NCI-H1417 treated with DMSO at 0.1 percent for 48 hours (cell line): ENCODE data around the gene DNPEP.
"Not testable (repeated sequence)": the region's sequence is repeated elsewhere in the genome, so short reads cannot be mapped to it uniquely, and the experiment has no call there.

ENCODE experiments used
- DNase-seq: peaks from one replicate; lab custom pipeline; 2025; lab: John Stamatoyannopoulos, UW

Gene DNPEP

DNA sequence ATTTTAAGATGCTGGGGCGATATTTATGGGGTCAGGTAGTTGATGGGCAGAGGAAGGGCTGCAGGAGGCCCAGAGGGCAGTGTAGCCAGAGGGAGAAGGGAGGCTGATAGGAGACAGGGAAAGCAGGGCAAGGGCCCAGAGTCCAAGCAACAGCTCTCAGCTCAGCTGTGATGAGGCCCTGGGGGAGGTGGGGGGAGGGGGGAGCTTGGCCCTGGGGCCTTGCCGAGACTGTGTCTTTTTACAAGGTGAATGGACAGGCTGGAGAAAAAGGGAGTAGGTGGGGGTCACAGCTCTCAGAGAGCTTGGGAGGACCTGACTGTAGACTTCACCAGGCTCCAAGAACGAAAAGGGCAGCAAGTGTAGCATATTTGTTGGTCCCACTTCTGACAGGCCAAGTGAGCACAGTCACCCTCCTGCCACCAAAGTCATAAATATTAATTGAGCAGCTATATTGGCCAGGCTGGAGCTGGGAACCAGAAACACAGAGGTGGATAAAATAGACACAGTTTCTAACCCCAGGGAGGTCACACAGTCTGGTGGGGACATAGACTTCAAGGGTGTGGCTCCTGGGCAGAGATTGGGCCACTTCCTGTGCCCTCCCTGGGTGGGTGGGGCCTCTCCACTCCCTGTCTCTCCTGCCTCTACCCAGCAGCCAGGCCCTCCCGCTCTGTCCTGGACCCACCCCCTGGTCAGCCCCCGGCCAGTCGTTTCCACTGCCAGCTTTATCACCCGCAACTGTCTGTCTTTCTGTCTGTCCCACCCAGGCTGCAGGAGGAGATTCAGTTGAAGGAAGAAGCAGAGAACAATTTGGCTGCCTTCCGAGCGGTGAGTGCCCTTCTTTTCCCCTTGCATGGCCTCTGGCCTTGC is 31.9 kb upstream of the DNPEP start:
- no peak for DNase-seq

DNA sequence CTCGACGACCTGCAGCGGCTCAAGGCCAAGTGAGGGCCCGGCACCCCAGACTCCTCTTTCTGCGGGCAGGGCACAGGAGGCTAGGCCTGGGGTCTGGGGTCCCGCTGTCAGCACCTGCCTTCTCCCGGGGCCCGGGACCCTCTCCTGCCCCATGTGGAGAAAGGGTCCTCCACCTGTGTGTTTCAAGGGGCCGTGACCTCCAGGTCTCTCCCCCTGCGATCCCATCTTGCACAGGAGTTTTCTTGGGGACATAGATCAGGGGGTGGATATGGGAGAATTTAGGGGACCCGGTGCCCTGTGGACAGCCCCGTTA is 31.3 kb upstream of the DNPEP start:
- no peak for DNase-seq

DNA sequence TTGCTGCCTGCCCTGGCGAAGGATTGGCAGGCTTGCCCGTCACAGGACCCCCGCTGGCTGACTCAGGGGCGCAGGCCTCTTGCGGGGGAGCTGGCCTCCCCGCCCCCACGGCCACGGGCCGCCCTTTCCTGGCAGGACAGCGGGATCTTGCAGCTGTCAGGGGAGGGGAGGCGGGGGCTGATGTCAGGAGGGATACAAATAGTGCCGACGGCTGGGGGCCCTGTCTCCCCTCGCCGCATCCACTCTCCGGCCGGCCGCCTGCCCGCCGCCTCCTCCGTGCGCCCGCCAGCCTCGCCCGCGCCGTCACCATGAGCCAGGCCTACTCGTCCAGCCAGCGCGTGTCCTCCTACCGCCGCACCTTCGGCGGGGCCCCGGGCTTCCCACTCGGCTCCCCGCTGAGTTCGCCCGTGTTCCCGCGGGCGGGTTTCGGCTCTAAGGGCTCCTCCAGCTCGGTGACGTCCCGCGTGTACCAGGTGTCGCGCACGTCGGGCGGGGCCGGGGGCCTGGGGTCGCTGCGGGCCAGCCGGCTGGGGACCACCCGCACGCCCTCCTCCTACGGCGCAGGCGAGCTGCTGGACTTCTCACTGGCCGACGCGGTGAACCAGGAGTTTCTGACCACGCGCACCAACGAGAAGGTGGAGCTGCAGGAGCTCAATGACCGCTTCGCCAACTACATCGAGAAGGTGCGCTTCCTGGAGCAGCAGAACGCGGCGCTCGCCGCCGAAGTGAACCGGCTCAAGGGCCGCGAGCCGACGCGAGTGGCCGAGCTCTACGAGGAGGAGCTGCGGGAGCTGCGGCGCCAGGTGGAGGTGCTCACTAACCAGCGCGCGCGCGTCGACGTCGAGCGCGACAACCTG is 30.7 kb upstream of the DNPEP start, which contains the start of gene DES:
DES (plus strand) TSS at position 223 of the 857 bp plus-strand sequence; CDS start at position 309, 86 bp downstream.
- DNase-seq, result no peak

DNA sequence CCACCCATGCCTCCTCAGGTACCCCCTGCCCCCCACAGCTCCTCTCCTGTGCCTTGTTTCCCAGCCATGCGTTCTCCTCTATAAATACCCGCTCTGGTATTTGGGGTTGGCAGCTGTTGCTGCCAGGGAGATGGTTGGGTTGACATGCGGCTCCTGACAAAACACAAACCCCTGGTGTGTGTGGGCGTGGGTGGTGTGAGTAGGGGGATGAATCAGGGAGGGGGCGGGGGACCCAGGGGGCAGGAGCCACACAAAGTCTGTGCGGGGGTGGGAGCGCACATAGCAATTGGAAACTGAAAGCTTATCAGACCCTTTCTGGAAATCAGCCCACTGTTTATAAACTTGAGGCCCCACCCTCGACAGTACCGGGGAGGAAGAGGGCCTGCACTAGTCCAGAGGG is 29.7 kb upstream of the DNPEP start:
- DNase-seq, result no peak

DNA sequence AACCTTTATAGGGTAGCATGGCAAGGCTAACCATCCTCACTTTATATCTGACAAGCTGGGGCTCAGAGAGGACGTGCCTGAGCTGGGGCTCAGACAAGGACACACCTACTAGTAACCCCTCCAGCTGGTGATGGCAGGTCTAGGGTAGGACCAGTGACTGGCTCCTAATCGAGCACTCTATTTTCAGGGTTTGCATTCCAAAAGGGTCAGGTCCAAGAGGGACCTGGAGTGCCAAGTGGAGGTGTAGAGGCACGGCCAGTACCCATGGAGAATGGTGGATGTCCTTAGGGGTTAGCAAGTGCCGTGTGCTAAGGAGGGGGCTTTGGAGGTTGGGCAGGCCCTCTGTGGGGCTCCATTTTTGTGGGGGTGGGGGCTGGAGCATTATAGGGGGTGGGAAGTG is 29.2 kb upstream of the DNPEP start:
- DNase-seq, result no peak

DNA sequence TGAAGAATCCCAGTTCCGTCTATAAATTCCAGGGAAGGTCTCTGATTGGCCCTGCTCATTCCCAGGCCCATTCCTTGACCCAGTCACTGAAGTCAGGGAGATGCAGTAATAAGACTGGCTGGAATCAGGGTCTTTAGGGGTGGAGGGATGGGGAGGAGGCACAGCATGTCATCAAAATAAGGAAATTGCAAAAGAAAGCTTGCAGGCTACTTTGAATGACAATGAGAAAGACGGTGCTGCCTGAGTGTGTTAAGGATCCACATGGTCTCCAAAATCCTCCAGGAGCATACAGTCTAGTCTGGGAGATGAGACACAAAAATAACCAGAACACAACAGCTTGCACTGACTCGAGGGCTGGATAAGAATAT is 28.5 kb upstream of the DNPEP start:
- DNase-seq, result no peak

DNA sequence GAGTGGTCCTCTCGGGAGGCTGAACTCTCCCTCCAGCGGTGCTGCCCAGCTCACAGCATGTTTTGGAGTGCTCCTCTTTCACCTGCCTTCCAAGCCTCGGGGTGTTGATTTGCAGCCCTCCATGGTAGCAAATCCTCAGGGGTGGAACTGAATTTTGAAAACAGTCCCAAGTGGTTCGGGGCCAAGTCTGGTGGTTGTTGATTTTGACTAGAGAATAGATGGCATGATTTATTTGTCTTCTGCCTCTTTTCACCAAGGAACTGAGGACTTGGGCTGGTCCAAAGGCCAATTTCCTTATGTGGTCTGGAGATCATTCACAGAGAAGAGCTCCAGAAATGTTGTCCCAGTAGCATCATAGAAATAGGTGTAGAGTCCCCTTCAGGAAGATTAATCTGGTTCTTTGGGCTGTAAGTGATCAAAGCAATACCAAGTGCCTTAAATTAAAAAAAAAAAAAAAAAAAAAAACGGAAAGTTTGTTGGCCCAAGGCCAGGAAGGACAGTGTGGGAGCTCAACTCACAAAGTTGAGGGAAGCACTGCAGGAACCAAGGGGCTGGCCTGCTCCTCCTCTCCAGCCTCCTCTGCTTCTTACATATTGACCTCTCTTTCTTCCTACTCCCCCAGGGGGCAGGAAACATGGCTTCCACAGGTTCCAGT is 28.0 kb upstream of the DNPEP start:
- no peak for DNase-seq

DNA sequence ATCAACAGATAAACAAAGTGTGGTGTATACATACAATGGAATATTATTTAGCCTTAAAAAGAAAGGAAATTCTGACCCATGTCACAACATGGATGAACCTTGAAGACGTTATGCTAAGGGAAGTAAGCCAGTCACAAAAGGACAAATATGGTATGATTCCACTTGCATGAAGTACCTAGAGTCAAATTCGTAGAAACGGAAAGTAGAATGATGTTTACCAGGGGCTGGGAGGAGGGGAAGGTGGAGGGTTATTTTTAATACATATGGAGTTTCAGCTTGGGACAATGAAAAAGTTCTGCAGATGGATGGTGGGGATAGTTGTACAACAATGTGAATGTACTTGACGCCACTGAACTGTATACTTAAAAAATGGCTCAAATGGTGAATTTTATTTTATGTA is 27.1 kb upstream of the DNPEP start:
- DNase-seq, result no peak

DNA sequence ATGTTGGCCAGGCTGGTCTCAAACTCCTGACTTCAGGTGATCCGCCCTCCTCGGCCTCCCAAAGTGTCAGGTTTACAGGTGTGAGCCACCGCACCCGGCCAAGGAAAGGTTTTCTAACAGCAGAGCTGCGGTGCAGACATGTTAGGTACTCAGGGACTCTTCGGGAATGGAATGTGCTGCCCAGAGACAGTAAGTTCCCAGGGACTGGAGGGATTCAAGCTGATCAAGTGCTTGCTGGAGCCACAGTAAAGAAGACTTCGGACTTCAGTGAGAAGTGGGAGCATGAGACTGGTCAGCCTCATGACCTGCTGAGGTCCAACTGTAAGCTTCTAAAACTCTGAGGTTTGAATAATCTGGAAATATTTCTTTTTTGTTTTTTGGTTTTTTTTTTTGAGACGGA is 22.7 kb upstream of the DNPEP start:
- DNase-seq, result no peak

DNA sequence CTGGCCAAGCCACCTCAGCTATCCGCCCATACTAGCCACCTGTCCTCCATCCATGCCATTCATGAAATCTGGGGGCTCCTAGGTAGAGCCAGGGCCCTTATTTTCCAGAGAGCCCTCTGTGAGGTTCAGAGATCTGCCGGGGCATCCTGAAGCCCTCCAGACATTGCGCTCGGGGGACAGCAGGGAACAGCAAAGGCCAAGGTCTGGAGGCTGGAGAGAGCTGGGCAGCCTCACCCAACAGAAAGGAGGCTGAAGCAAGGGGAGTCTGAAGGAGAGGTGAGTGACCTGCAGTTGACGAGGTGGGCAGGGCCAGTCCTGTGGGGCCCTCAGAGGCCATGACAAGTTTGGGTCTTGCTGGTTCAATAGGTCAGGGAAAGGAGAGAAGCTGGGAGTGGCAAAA is 21.9 kb upstream of the DNPEP start:
- no peak for DNase-seq

DNA sequence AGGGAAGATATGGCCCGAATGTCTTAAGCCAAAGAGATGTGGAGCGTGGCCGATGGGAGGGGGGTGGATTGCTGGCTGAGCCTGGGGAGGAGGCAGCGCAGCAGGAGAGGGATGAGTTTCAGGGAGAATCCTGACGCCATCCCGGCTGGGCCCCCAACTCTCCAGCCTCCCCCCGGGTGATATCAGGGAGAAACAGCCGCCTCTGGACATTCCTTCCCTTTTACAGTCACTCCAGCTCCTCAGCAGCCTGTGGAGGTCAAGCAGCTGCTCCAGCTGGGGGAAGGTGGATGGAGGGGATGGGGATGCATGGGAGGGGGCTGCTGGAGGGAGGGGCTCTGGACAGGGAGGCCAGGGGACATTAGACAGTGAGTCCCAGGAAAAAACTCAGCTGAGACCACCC is 20.9 kb upstream of the DNPEP start:
- no peak for DNase-seq

DNA sequence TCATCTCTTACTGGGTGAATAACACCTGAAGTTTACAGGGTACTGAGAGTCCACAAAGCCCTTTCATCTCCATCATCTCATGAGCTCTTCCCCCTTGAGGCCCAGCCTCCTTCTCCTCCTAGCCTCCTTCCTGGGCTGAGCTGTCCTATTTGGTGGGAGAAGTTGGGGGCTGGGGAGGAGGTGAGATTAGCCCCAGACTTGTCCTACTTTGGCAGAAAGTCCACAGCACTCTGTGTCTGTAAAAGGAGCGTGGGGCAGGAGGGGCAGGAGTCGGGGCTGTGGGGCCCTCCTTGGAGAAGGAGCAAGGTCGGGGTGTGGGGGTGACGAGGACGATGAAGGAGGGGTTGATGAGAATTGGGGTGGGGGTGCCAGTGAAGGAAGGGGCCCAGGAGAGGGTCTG is 20.5 kb upstream of the DNPEP start:
- no peak for DNase-seq

DNA sequence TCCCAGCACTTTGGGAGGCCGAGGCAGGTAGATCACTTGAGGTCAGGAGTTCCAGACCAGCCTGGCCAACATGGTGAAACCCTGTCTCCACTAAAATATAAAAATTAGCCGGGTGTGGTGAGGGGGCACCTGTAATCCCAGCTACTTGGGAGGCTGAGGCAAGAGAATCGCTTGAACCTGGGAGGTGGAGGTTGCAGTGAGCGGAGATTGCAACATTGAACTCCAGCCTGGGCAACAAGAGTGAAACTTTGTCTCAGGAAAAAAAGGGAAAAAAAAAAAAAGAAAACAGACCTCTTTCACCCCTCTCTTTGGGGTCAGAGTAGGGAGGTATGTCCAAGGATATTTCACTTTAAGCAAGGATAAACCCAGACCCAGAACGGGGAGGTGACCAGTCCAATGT is 19.6 kb upstream of the DNPEP start:
- DNase-seq, result not testable (repeated sequence)

DNA sequence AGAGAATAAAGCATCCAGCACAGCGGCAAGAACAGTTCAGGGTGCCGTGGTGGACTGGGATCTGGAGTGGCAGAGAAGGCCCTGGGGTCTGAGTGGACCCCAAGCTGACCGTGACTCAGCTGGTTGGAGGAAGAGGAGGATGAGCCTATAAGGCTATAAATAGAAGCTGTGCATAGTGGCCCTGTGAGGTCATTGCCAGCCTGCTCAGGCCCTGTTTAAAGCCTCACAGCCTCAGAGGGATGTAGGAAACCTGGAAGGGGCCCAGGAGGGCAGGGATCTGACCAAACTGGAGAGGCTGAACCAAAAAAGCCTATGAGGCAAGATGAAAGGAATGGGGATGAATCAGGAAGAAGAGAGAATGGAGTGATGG is 19.1 kb upstream of the DNPEP start:
- DNase-seq, result no peak

DNA sequence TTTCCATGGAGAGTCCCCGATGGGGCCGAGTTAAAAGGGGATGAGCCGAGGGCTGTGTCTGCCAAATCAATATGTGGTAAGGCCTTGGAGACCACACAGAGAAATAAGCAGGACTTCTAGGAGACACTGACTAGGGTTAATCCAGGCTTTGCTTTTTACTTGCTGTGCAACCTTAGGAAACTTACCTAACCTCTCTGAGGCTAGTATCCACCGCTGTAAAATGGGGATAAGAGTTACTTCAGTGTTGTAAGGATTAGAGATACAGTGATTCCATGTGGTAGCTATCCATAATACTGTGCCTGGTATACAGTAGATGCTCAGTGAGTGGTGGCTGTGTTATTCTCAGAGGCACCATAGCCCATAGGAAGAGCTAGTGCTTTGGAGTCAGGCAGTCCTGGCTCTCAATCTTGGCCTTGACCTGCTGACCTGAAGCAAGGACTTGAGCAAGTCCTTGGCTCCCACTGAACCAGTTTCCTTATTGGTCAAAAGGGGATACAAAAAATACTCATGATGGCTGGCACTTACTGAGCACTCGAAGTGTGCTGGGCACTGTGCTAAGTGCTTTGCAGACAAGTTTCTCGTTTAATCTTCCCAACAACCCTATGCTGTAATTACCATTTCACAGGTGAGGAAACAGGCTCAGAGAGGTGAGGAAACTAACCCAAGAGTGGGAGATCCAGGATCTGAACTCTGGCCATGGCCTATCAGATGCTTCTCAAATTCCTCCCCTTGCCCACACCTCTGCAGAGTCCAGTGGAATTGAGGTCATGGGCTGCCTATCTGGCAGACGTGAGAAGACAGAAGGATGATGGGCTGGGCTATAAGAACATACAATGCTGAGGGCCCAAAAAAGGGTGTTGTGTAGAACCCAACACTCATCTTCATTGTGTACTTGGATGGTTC is 18.5 kb upstream of the DNPEP start:
- DNase-seq, result no peak

DNA sequence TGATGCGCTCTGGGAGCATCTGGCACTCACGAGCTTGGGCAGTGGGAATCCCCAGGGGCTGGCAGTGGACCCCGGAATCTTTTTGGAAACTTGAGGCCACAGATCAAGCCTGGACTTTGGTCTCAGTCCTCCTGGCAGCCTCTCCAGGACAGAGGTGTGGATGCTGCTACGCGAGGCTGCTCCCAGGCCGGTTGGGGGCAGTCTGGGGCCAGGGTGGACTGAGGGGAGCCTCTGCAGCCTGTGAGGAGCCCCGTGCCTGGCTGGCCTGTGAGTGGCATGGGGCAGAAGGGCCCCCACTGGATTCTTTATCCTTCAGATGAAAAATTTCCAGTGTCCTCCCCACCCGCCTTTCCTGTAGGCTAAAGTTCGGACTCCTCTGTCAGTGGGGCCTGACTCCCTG is 17.7 kb upstream of the DNPEP start:
- DNase-seq, result no peak

DNA sequence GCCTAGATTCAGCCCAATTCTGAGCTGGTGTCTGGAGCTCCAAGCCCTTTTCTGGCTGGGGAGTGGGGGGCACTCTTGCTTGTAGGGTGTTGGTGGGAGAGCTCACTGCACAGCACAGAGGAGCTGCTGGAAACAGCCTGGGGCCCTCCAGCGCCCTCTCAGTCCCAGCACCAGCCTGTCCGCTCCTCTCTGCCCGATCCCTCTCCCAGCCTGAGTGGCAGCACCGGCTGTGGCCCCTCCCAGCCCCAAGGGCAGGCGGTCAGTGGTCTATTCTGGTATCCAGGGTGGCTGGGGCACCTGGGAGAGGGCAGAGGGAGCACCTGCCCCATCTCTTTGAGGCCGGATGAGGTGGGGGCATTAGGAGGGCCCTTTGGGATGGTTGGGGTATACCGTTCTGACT is 17.2 kb upstream of the DNPEP start:
- no peak for DNase-seq

DNA sequence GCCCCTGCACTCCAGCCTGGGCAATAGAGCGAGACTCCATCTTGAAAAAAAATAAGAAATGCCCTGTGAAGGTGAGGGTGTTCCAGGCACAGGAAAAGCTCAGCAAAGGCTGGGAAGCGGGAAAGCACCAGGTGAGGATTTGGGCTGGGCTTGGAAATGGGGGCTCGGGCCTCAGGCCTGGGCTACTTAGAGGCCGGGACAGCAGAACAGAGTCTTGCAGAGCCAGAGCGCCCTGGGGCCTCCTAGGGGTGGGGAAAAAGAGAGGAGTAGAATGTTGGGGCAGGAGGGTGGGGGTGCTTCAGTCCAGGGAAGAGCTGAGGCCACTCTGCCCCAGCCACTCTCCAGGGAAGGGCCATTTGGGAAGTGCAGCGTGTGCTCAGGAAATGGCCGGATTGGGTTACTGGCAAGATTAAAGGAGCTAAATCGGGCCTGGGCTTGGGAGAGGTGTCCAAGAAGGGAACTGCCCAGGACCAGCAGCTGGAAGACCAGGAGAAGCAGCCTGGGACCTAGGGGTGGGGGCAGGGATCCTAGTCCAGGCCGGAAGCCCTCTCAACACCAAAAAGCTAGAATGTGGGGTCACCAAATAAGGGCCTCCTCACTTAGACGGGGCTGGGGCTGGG is 16.7 kb upstream of the DNPEP start:
- DNase-seq, result no peak

DNA sequence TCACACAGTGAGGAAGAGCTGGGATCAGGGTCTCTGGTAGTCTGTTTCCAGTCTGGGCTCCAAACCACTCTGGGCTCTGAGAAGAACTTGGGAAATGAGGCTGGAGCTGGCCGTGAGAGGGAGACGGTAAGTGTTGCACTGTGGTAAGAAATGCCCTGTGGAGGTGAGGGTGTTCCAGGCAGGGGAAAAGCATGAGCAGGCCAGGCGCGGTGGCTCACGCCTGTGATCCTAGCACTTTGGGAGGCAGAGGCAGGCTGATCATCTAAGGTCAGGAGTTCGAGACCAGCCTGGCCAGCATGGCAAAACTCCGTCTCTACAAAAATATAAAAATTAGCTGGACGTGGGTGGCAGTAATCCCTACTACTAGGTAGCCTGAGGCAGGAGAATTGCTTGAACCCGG is 16.1 kb upstream of the DNPEP start:
- no peak for DNase-seq

DNA sequence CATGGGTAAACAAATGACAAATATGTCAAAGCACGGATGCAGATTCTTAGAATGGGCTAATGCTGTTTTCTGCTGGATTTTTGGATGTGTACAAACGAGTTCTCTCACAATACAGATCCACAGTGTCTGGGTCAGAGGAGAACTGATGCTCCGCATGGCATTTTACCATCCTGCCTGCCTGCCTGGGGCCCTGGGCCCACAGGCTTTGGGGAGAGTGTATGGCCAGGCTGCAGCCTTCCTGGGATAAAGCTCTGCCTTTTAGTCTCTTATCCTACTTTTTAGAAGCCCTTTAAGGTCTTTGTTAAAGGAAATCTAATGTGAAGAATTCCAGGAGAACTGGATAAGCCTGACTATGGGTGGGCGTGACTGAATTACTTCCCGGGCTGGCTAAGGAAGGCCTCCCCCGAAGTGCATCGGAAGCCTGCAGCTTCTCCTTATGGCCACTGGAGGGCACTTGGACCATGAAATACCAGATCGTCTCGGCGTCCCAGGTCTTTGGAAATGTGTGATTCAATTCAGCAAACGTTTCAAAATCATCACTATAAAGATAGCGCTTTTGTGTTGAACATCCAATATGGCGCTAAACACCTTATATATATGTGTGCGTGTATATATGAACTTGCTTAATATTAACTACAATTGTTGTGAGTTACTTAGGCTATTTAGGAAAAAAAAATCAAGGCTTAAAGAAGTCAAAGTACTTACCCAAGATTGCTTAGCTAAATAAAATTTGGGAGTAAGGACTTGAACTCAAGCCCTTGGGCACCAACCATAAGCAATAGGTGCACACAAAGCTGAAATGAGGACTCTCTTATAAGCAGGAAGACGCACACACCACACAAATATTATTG is 15.2 kb upstream of the DNPEP start:
- no peak for DNase-seq

DNA sequence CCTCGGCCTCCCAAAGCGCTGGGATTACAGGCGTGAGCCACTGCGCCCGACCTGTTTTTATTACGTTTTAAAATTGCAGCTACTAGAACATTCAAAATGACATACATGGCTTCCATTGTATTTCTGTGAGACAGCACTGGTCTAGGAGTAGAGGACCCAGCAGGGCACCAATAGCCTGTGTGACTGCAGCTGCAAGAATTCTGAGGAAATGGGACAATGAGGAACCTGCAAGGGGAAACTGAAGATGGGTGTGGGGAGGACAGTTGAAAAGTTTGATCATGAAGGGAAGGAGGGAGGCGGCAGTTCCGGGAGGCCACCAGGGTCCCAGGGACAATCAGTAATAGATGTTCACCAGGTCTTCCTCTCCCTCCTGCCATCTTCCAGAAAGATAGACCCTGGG is 13.9 kb upstream of the DNPEP start:
- no peak for DNase-seq
